D721Med (cell line): ENCODE measurements around the gene SESN3.
"Not testable (repeated sequence)": the region's sequence is repeated elsewhere in the genome, so short reads cannot be mapped to it uniquely, and the experiment has no call there.

Experiments used
- DNase-seq: peaks from one replicate; pipeline ENCODE4 v3.0.0; 2011; ENCODE audit warnings: low spot score; ENCODE audit not compliant: insufficient read length
- FAIRE-seq: peaks from 2 replicates; lab custom pipeline; 2011; peaks lifted over from hg19 to GRCh38; lab: Jason Lieb, UNC
- CTCF ChIP-seq: IDR thresholded peaks from 2 replicates; pipeline ENCODE4 v1.5.1; 2012; ENCODE audit warnings: mild to moderate bottlenecking, control low read depth; ENCODE audit not compliant: insufficient read depth; ENCODE audit errors: missing control alignments

SESN3 gene

GRCh38 chr11:95137299-95137698 lies 93.7 kb downstream of the SESN3 start:
- FAIRE-seq, result no peak

GRCh38 chr11:95136747-95137146 lies 94.3 kb downstream of the SESN3 start:
- FAIRE-seq, DNase-seq: not testable (repeated sequence)

More at GRCh38 chr11:95137299-95137698, 93.7 kb downstream of the SESN3 start:
- DNase-seq, result no peak
- TF ChIP-seq CTCF, result no peak

- FAIRE-seq (no peak), DNase-seq (no peak)
- TF ChIP-seq CTCF, result no peak
Measured at GRCh38 chr11:95135880-95136279, 95.1 kb downstream of the SESN3 start.

- TF ChIP-seq CTCF, result no peak
- DNase-seq (no peak), FAIRE-seq (no peak)
Measured at GRCh38 chr11:95135155-95135554, 95.8 kb downstream of the SESN3 start.

GRCh38 chr11:95134491-95134890 lies 96.5 kb downstream of the SESN3 start:
- TF ChIP-seq CTCF, result no peak
- DNase-seq, result no peak
- FAIRE-seq, result no peak

GRCh38 chr11:95132956-95133355 lies 98.0 kb downstream of the SESN3 start:
- TF ChIP-seq CTCF, result no peak
- no peak for DNase-seq
- FAIRE-seq, result no peak

- no peak for TF ChIP-seq CTCF
- FAIRE-seq (no peak), DNase-seq (no peak)
Measured at GRCh38 chr11:95128602-95129001, 102.4 kb downstream of the SESN3 start.

GRCh38 chr11:95123556-95123955 lies 107.4 kb downstream of the SESN3 start:
- TF ChIP-seq CTCF, result no peak
- FAIRE-seq (no peak), DNase-seq (no peak)
